Smooth muscle cell of the brain vasculature (primary cell): ENCODE data around the gene PHF21A.

Experiments
- DNase-seq: peaks from one replicate; pipeline ENCODE4 v3.0.0-alpha.2; 2012; ENCODE audit warnings: low read depth, low spot score

PHF21A gene

GRCh38 chr11:45934580-45935318, 186.5 kb downstream of the PHF21A start:
- DNase-seq: no peak

DNA sequence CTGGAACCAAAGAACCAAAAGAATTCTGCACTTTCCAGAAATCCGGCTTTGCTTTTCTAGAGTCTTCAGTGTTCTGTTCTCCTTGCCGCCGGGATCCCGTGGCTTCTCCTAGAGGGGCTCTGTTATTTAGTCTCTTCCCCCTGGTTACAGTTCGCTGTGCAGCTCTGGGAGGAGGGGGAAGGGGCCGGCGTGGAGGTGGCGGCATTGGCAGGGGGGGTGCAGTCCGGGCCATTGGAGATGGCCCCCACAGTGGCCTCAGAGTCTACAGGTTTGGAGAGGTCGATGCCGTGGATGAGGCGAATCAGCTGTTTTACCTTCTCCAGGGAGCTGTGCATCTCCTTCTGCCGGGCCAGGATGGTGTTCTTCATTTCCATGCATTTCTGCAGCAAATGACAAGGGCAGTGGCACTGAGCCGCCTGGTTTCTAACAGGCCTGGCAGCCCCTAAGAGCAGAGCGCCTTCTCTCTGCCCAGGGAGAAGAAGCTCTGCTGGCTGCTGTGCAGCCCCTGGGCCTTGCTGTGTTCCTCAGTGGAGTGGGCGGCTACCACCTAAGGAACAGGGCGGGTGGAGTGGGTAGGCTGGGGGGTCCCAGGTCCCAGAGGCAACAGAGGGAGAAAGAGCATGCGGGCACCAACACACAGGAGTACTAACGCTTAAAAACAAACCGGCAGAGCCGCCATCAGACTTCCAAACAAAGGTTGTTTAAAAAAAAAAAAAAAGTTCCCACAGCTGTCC, 187.2 kb downstream of the PHF21A start:
- DNase-seq: no peak

DNA sequence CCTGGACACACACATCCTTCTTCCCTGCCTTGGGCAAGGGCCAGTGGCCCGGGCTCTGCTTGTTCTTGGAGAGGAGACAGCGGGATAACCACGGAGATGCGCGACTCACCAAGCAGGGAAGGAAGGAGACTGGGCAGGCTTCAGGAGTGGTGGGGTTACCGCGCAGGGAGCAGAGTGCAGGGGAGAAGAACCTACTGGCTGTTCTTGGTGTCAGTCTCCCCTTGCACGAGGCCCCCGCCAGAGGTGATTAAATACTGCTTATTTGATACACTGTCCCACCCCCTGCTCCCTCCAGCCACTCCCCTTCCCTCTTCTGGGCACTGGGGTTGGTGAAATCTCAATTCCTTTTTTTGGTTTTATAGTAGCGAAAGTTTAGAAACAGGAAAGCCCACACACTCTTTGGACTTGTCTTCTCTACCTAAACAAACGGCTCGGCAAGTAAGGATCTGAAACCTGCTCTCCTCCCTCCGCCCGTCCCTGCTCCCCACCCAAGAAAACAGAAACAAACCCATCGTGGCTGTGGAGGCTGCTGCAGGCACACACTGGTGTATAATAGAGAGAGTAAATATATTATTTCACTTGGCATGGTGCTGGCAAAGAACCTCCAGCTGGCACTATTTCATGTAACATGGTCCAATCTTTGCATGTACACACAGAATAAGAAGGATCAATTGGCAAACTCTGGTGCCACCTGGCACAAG, 188.0 kb downstream of the PHF21A start:
- no peak for DNase-seq

- no peak for DNase-seq
These were observed 189.0 kb downstream of the PHF21A start for GRCh38 chr11:45932217-45932616.

DNA sequence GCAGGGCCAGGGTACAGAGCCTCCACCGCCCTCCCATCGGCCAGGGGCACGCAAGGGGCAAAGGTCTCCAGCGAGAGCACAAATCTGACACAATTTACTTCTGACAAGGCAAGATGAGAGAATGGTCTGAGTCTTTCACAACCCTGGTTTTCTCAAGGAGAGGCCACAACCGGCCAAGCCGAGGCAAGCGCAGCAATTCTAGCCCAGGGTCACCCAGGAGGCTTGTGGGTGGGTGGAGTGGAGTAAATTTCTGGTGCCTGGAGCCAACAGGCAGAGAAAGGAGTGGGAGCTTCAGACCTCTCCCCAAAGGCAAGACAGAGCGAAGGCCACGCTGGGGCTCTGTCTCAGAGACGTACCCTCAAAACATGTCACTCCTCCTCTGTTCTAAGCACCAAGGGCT, 189.5 kb downstream of the PHF21A start:
- DNase-seq: no peak

- no peak for DNase-seq
These were observed 190.2 kb downstream of the PHF21A start for GRCh38 chr11:45930951-45931570.

GRCh38 chr11:45930031-45930794, 191.0 kb downstream of the PHF21A start:
- DNase-seq: no peak

- DNase-seq: no peak
These were observed 191.7 kb downstream of the PHF21A start for GRCh38 chr11:45929486-45930030.

DNA sequence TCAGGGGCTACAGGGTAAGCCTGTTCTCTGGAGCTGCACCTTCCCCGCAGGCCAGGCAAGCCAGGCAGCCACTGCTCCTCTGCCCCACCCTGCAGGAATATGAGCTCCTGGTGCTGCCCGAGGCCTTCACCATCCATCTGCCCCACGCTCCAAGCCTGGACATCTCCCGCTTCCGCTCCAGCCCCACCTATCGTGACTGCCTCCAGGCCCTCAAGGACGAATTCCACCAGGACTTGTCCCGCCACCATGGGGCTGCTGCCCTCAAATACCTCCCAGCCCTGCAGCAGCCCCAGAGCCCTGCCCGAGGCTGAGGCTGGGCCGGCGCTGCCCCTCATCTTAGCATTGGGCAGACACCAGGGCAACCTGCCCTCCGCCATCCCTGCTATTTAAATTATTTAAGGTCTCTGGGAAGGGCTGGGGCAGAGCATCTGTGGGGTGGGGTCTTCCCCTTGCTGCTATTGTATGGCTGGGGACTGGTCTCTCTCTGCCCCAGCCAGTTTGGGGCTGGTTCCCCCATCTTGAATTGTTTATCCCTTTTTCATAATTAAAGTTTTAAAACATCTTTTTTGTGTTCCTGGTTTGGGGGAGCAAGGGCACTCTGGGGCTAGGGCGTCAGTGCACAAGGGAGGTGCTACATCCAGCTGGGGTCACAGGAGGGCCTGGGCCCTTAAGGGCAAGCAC, 192.6 kb downstream of the PHF21A start:
- no peak for DNase-seq

- no peak for DNase-seq
These were observed 193.4 kb downstream of the PHF21A start for GRCh38 chr11:45927684-45928413.

DNA sequence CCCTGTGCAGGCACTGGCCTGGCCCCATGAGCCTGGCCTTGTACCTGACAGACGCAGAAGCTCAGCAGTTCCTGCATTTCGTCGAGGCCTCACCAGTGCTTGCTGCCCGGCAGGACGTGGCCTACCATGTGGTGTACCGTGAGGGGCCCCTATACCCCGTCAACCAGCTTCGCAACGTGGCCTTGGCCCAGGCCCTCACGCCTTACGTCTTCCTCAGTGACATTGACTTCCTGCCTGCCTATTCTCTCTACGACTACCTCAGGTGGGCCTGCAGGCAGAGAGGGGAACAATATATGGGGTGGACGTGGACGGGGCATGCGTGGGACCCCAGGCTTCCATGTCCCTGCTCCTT, 193.9 kb downstream of the PHF21A start:
- DNase-seq: no peak

- DNase-seq: no peak
These were observed 194.5 kb downstream of the PHF21A start for GRCh38 chr11:45926536-45927331.

DNA sequence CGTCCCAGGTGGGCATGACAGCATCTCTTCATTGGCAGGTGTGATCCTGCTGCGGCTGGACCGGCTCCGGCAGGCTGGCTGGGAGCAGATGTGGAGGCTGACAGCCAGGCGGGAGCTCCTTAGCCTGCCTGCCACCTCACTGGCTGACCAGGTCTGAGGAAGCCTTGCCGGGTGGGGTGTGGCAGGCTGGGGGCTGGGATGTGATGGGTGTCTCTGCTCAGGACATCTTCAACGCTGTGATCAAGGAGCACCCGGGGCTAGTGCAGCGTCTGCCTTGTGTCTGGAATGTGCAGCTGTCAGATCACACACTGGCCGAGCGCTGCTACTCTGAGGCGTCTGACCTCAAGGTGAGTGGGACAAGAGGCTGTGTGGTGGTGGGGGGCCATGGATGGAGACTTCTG, 195.3 kb downstream of the PHF21A start:
- no peak for DNase-seq

DNA sequence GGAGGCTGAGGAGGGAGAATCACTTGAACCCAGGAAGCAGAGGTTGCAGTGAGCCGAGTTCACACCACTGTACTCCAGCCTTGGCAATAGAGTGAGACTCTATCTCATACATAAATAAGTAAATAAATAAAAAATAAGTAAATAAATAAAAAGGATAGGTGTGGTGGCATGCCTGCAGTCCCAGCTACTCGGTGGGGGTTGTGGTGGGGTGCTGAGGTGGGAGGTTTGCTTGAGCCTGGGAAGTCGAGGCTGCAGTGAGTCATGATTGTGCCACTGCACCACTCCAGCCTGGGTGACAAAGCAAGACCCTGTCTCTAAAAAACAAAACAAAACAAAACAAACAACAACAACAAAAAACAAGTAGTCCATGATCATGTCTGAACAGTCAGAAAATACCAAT, 195.7 kb downstream of the PHF21A start:
- DNase-seq: no peak

GRCh38 chr11:45924927-45925326, 196.3 kb downstream of the PHF21A start:
- no peak for DNase-seq

GRCh38 chr11:45924036-45924915, 197.0 kb downstream of the PHF21A start:
- DNase-seq: no peak

DNA sequence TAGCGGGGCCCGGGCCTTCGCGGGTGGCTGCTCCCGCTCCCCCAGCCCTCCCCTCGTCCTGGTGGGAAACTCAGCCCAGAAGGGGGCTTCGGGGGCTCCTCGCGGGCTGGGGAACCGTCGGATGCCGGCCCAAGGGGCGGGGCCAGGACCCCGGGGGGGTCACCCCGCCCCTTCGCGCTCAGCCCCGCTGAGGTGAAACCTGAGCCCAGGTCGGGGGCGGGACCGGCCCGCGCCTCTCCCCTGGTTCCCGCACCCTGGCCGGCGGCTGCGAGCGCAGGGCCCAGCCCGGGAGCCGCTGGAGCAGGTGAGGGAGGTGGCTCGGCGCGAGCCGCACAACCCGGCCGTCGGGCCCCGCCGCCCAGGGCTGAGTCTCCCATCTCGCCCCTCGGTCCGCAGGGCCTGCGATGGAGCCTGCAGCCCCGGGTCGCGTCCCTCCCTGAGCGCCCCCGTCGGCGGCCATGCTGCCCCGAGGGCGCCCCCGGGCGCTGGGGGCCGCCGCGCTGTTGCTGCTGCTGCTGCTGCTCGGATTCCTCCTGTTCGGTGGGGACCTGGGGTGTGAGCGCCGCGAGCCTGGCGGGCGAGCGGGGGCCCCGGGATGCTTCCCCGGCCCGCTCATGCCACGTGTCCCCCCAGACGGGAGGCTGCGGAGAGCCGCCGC, 198.7 kb downstream of the PHF21A start, which contains the start of gene LARGE2:
Gene LARGE2 (plus strand): TSS at position 232 of the 658 bp plus-strand sequence. CDS start 227 bp downstream, at position 459.
- no peak for DNase-seq
